ENCODE data around the gene ELANE.
A peak's percentile ranks its signal among the peaks of the same experiment; 100 is the strongest.

ELANE gene

DNA sequence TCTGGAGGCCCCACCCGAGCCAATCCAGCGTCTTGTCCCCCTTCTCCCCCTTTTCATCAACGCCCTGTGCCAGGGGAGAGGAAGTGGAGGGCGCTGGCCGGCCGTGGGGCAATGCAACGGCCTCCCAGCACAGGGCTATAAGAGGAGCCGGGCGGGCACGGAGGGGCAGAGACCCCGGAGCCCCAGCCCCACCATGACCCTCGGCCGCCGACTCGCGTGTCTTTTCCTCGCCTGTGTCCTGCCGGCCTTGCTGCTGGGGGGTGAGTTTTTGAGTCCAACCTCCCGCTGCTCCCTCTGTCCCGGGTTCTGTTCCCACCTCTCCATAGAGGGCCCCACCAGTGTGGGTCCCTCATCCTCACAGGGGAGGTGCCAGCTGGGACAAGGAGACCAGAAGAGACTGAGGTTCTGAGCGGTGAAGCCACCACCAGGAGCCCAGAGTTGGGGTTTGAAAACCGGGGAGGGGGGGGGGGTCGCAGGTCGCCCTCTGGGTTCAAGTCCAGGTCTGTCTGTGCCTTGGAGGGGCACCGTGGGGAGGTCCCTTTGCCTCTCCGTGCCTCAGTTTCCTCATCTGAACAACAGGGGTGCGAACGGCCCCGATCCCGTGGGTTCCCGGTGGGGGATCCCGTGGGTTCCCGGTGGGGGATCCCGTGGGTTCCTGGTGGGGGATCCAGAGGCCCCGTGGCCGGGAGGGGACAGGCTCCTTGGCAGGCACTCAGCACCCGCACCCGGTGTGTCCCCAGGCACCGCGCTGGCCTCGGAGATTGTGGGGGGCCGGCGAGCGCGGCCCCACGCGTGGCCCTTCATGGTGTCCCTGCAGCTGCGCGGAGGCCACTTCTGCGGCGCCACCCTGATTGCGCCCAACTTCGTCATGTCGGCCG lies at the start of gene ELANE:
ELANE (plus strand) TSS at position 168 of the 878 bp plus-strand sequence; CDS start at position 194, 26 bp downstream.
- no peak for DNase-seq

DNA sequence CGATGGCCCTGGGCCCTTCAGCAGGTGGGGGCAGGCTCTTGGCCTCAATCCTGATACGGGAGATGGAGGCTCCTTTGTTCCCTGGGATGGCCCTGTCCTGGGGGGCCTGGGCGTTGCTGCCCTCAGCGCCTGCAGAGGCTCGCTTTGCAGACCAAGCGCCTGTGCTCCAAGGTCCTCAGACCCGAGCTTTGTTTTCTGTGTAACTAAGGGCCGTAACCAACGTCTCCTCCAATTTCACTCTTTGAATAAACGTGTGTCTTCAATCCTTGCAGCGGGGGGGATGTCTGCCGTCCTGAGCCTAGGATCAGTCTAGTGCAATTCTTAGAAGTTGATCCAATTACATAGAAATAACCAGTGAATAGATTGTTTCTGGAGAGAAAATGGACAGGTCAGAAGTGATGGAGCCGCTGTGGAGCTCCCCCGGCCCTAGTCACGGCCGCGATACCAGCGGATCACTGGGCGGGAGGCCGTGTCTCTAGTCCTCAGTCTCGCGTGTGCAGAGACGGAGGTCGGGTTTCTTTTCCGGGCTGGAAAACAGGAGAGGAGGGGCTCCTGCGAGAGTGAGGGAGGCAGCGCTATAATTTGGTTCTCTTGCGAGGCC lies 49.5 kb upstream of the ELANE start:
- no peak for DNase-seq

DNA sequence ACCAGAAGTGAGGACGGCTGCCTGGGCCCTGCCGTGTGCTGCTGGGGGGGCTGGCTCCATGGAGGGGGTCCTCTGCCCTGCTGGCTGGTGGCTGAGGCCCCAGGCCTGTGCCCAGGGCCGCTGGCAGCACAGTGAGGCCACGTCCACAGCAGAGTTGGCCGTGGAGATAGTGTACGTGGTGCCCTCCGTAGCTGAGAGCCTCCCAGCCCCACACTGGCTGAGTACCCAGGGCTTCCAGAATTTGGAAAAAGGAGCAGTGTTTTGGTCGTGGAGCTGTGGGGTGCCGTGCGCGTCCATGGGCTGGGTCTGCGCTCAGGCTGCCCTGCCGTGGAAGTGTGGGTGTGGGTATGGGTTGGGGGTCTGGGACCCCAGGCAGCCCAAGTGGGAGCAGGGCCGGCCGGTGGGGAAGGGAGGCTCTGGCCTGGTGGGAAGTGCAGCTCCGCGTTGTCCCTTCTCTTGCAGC lies 49.0 kb upstream of the ELANE start:
- no peak for DNase-seq

GRCh38 chr19:803686-804418 lies 48.3 kb upstream of the ELANE start:
- no peak for DNase-seq

DNA sequence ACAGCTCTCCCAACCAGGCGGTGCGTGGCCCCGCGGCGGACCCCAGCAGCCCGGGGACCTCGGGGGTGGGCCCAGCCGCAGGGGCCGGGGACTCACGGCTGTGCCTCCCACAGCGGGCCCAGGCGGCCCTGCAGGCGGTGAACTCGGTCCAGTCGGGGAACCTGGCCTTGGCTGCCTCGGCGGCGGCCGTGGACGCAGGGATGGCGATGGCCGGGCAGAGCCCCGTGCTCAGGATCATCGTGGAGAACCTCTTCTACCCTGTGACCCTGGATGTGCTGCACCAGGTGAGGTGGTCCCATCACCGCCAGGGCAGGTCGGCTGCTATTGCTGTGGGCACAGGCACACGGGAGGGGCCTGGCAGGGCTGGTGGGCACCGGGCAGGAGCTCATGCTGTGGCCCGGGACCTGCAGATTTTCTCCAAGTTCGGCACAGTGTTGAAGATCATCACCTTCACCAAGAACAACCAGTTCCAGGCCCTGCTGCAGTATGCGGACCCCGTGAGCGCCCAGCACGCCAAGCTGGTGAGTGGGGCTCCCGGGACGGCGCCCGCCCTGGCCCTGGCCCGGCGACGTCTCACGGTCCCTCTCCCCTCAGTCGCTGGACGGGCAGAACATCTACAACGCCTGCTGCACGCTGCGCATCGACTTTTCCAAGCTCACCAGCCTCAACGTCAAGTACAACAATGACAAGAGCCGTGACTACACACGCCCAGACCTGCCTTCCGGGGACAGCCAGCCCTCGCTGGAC lies 47.5 kb upstream of the ELANE start:
- DNase-seq, result no peak

DNA sequence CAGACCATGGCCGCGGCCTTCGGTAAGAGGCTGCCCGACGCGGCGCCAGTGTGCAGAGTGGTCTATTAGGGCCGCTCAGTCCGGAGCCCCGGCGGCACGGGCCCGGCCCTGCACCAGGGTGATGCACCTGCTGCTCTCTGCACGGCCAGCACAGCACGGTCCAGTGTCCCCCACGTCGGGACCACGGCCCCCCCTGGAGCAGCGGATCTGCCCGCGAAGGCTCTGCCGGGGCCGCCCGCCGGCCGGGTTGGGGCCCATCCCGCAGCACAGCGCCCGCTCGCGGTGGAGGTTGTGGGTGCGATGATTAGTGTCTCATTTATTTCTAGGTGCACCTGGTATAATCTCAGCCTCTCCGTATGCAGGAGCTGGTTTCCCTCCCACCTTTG lies 46.9 kb upstream of the ELANE start:
- DNase-seq, result peak in 1 of 4 experiments; percentile 24

DNA sequence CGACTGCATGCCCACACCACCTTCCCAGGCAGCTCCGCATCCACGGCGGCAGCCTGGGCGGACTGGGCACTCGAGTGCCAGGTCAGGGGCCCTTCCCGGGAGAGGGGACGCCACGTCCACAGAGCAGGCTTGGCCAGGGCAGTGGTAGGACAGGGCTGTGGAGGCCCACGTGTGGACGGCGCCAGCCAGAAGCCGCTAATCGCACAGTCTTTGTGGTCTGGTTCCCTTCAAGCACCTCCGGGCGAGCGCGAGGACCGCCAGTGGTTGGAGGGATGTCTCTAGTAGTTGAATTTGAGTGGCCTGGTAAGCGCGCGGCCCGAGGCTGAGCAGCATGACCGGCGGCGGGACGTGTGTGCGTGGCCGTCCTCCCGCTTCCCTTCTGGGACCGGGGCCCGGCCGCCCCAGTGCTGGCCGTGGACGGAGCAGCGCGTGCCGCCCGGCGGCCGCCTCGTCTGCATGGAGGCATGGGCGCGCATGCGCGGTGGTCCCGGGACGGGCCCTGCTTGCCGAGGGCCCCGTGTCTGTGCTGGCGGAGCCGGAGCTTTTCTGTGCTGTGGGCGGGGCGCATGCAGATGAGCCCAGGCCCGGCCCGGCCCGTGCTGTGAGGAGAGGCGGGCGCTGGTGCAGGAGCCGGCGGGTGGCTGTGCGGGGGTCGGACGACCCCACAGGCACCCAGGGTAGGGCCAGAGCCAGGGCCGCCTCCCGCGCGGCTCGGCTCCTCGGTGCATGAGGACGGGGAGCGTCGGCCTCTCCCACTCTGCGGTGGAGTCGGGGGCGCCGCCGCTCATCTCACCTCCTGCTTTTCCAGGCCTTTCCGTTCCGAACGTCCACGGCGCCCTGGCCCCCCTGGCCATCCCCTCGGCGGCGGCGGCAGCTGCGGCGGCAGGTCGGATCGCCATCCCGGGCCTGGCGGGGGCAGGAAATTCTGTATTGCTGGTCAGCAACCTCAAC lies 46.2 kb upstream of the ELANE start:
- no peak for DNase-seq

DNA sequence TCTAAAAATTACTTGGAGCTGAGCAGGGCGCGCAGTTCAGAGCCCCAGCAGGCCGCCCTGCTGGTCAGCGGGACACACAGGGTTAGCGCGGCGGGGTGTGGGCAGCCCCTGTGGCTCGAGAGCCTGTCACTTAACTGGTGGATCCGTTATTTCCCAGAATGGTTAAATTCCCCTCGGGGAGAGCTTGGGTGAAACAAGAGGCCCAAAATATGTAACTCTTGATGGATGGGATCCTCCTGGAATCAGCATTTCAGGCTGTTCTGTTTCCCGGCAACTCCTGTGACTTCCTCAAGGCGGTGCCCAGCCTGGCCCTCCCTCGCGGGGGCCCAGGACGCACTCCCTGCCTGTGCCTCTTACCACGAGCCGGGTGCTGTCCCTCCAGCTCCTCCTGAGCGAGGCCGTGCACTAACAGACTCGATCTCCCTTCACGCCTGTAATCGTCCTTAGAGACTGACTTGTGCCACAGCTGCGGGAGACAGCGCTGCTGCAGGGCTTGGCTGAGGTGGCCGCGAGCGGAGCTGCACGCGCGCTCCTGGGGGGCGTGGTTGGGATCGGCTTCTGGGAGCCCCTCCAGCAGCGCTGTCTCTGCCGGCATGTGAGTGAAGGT lies 45.2 kb upstream of the ELANE start:
- DNase-seq, result no peak

GRCh38 chr19:807627-808422 lies 44.3 kb upstream of the ELANE start:
- no peak for DNase-seq

GRCh38 chr19:808423-808775 lies 43.7 kb upstream of the ELANE start:
- no peak for DNase-seq

- DNase-seq, result no peak
Observed at GRCh38 chr19:810077-810855, 41.8 kb upstream of the ELANE start.

DNA sequence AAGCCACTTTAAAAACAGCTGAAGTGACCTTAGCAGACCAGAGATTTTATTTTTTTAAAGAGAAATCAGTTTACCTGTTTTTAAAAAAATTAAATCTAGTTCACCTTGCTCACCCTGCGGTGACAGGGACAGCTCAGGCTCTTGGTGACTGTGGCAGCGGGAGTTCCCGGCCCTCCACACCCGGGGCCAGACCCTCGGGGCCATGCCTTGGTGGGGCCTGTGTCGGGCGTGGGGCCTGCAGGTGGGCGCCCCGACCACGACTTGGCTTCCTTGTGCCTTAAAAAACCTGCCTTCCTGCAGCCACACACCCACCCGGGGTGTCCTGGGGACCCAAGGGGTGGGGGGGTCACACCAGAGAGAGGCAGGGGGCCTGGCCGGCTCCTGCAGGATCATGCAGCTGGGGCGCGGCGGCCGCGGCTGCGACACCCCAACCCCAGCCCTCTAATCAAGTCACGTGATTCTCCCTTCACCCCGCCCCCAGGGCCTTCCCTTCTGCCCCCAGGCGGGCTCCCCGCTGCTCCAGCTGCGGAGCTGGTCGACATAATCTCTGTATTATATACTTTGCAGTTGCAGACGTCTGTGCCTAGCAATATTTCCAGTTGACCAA lies 41.1 kb upstream of the ELANE start:
- no peak for DNase-seq

- no peak for DNase-seq
Observed at GRCh38 chr19:811506-812048, 40.5 kb upstream of the ELANE start.

GRCh38 chr19:812049-812746 lies 39.9 kb upstream of the ELANE start:
- no peak for DNase-seq

GRCh38 chr19:812747-813218 lies 39.3 kb upstream of the ELANE start:
- DNase-seq, result no peak

DNA sequence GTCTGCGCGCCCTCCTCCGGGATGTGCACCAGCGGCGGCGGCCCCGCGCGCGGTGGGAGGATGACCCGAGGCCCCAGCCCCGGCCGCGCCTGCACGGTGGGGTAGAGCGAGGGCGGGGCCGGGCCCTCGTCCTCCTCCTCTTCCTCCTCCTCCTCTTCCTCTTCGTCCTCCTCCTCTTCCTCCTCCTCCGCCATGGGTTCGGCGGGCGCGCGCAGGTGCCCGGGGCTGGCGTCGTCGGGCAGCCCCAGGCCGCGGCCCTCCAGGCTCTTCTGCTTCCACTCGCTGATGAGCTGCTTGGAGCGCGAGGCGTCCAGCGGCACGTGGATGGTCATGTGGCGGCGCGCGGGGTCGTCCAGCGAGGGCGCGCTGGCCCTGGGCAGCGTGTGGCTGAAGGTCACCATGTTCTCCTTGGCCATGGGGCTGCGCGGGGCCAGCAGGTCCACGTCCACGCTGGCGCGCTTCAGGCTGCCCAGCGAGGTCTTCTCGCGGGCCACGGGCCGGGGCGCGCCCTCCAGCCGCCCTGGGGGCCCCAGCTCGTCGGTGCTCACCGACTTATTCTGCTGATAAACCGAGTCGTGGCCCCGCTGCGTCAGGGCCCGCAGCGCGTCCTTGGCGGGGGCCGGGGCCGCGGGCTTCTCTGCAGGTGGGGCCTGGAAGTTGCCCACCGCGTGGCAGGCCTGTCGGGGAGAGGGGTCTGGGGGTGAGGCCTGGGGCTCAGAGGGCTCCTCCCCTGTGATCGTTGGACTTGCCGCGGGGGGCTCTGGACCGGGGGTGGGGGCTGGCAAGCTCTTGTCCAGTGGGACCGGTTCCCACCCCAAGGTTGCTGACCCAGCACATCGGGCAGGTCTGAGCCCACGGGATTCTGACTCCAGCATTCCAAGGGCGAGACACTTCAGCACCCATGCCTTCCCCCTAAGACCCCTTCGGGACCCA lies 38.6 kb upstream of the ELANE start:
- DNase-seq, result no peak

All from activated naive CD4-positive, alpha-beta T cell (primary cell).